ENCODE measurements around the gene ACKR3. TPM values are rescaled to one million over a fixed set of nuclear protein-coding genes. Genes with fewer than 3 reads are reported as not detected.

Gene ACKR3
- polyA plus RNA-seq, 1 experiment = 6.6 TPM

GRCh38 chr2:236585966-236586365 is 16.3 kb downstream of the ACKR3 start:
- TF ChIP-seq CTCF (IDR thresholded peaks at IDR 0.05; ENCODE audit: insufficient read depth, low read depth, low read length) = no peak
- CTCF ChIA-PET = interaction anchor here (1.5 kb wide), 1 partner anchor 233 kb away, joined by 4 read pairs; no protein-coding TSS in a partner anchor
- no peaks in the 10 kb centered on the region for H3K36me3 ChIP-seq (ENCODE audit: control insufficient read depth, insufficient read depth, low read length)
- POLR2A ChIA-PET = no interaction called here
- no peak overlapping the region for H3K4me3 ChIP-seq (ENCODE audit: low read depth, low read length)
- H3K27me3 ChIP-seq (ENCODE audit: control insufficient read depth, insufficient read depth, low read length) = no peaks in the 10 kb centered on the region
- no peak for DNase-seq (ENCODE audit: low read depth)

GRCh38 chr2:236587861-236588815 is 18.5 kb downstream of the ACKR3 start:
- ChIA-PET POLR2A (no interaction called here), CTCF (interaction anchor here (0.8 to 1.1 kb wide), 2 partner anchors 13 to 19 kb away, joined by 3 to 4 read pairs; no protein-coding TSS in a partner anchor)
- H3K36me3 ChIP-seq (ENCODE audit: control insufficient read depth, insufficient read depth, low read length) = no peaks in the 10 kb centered on the region
- no peak for DNase-seq (ENCODE audit: low read depth)
- no peaks in the 10 kb centered on the region for H3K27me3 ChIP-seq (ENCODE audit: control insufficient read depth, insufficient read depth, low read length)
- H3K4me3 ChIP-seq (ENCODE audit: low read depth, low read length) = no peak overlapping the region
- no peak for TF ChIP-seq CTCF (IDR thresholded peaks at IDR 0.05; ENCODE audit: insufficient read depth, low read depth, low read length)

- POLR2A ChIA-PET = no interaction called here
- no peak for DNase-seq (ENCODE audit: low read depth)
- CTCF ChIA-PET = interaction anchor here (0.8 to 1.0 kb wide), 2 partner anchors 62 to 188 kb away, joined by 3 read pairs; no protein-coding TSS in a partner anchor
- H3K36me3 ChIP-seq (ENCODE audit: control insufficient read depth, insufficient read depth, low read length) = no peaks in the 10 kb centered on the region
- no peaks in the 10 kb centered on the region for H3K27me3 ChIP-seq (ENCODE audit: control insufficient read depth, insufficient read depth, low read length)
- H3K4me3 ChIP-seq (ENCODE audit: low read depth, low read length) = no peak overlapping the region
- no peak for TF ChIP-seq CTCF (IDR thresholded peaks at IDR 0.05; ENCODE audit: insufficient read depth, low read depth, low read length)
Measured at GRCh38 chr2:236588932-236589592, 19.4 kb downstream of the ACKR3 start.

GRCh38 chr2:236590846-236591245 is 21.2 kb downstream of the ACKR3 start:
- no peak for TF ChIP-seq CTCF (IDR thresholded peaks at IDR 0.05; ENCODE audit: insufficient read depth, low read depth, low read length)
- ChIA-PET CTCF (interaction anchor here (0.7 kb wide), 1 partner anchor 237 kb away, joined by 3 read pairs; no protein-coding TSS in a partner anchor), POLR2A (no interaction called here)
- H3K36me3 ChIP-seq (ENCODE audit: control insufficient read depth, insufficient read depth, low read length) = no peaks in the 10 kb centered on the region
- no peaks in the 10 kb centered on the region for H3K27me3 ChIP-seq (ENCODE audit: control insufficient read depth, insufficient read depth, low read length)
- DNase-seq (ENCODE audit: low read depth) = no peak
- H3K4me3 ChIP-seq (ENCODE audit: low read depth, low read length) = no peak overlapping the region

- H3K4me3 ChIP-seq (ENCODE audit: low read depth, low read length) = no peak overlapping the region
- CTCF ChIA-PET = no interaction called here
- no peak for TF ChIP-seq CTCF (IDR thresholded peaks at IDR 0.05; ENCODE audit: insufficient read depth, low read depth, low read length)
- no peaks in the 10 kb centered on the region for H3K27me3 ChIP-seq (ENCODE audit: control insufficient read depth, insufficient read depth, low read length)
- DNase-seq (ENCODE audit: low read depth) = no peak
- POLR2A ChIA-PET = no interaction called here
- H3K36me3 ChIP-seq (ENCODE audit: control insufficient read depth, insufficient read depth, low read length) = no peaks in the 10 kb centered on the region
Measured at GRCh38 chr2:236592821-236593220, 23.2 kb downstream of the ACKR3 start.
